ENCODE results near the gene PROX1. TPM values are rescaled to one million over a fixed set of nuclear protein-coding genes. Genes with fewer than 3 reads are reported as not detected.

PROX1 gene
- total RNA-seq, 2 experiments from 2014 or later, result not detected

- Histone ChIP-seq H3K79me2 (ENCODE audit: insufficient read depth, low read depth, low read length) (no peaks in the 10 kb centered on the region), H3K36me3 (ENCODE audit: insufficient read depth, low read length) (no peaks in the 10 kb centered on the region), H2AFZ (ENCODE audit: low read length) (no peak overlapping the region), H3K9me3 (ENCODE audit: low read length) (no peaks in the 10 kb centered on the region), H3K9me2 (ENCODE audit: insufficient read depth, low read length) (no peaks in the 10 kb centered on the region), H3K4me2 (ENCODE audit: low read length) (no peak overlapping the region), H3K4me1 (ENCODE audit: insufficient read depth, low read length, poor library complexity, severe bottlenecking) (no peaks in the 10 kb centered on the region), H3K27ac (ENCODE audit: low read depth, low read length, poor library complexity, severe bottlenecking) (no peak overlapping the region), H3K4me3 (ENCODE audit: low read depth, low read length, poor library complexity, severe bottlenecking) (no peak overlapping the region), H4K20me1 (ENCODE audit: insufficient read depth, low read length) (no peaks in the 10 kb centered on the region)
- no TSS peak for BruUV-seq (replicated peaks)
- POLR2A ChIA-PET, result interaction anchor here (0.7 kb wide), 2 partner anchors 19 to 164 kb away, joined by 3 read pairs; no protein-coding TSS in a partner anchor
- DNase-seq (ENCODE audit: low spot score), result no peak
- TF ChIP-seq EZH2phosphoT487 (IDR thresholded peaks at IDR 0.05; ENCODE audit: borderline replicate concordance, low read depth, low read length) (no peak), CTCF (conservative IDR thresholded peaks at IDR 0.05; ENCODE audit: low read length) (no peak)
- CTCF ChIA-PET (ENCODE audit: unreplicated experiment), result no interaction called here
- intact Hi-C loops (cut with micrococcal nuclease; ENCODE audit: unreplicated experiment), result no loop called here
These were observed 7.8 kb downstream of the PROX1 start for GRCh38 chr1:213995603-213996002.

- DNase-seq (ENCODE audit: low spot score), result no peak
- ChIA-PET POLR2A (no interaction called here), CTCF (ENCODE audit: unreplicated experiment) (no interaction called here)
- intact Hi-C loops (cut with micrococcal nuclease; ENCODE audit: unreplicated experiment), result no loop called here
- Histone ChIP-seq H3K9me3 (ENCODE audit: low read length) (no peaks in the 10 kb centered on the region), H3K79me2 (ENCODE audit: insufficient read depth, low read depth, low read length) (no peaks in the 10 kb centered on the region), H3K27ac (ENCODE audit: low read depth, low read length, poor library complexity, severe bottlenecking) (no peak overlapping the region), H3K4me2 (ENCODE audit: low read length) (no peak overlapping the region), H4K20me1 (ENCODE audit: insufficient read depth, low read length) (no peaks in the 10 kb centered on the region), H3K9me2 (ENCODE audit: insufficient read depth, low read length) (no peaks in the 10 kb centered on the region), H3K4me1 (ENCODE audit: insufficient read depth, low read length, poor library complexity, severe bottlenecking) (no peaks in the 10 kb centered on the region), H3K4me3 (ENCODE audit: low read depth, low read length, poor library complexity, severe bottlenecking) (no peak overlapping the region), H2AFZ (ENCODE audit: low read length) (no peak overlapping the region), H3K36me3 (ENCODE audit: insufficient read depth, low read length) (no peaks in the 10 kb centered on the region)
- no TSS peak for BruUV-seq (replicated peaks)
- TF ChIP-seq CTCF (conservative IDR thresholded peaks at IDR 0.05; ENCODE audit: low read length) (no peak), EZH2phosphoT487 (IDR thresholded peaks at IDR 0.05; ENCODE audit: borderline replicate concordance, low read depth, low read length) (no peak)
These were observed 8.7 kb downstream of the PROX1 start for GRCh38 chr1:213996320-213997037.

- TF ChIP-seq CTCF (conservative IDR thresholded peaks at IDR 0.05; ENCODE audit: low read length) (no peak), EZH2phosphoT487 (IDR thresholded peaks at IDR 0.05; ENCODE audit: borderline replicate concordance, low read depth, low read length) (no peak)
These were observed 9.4 kb downstream of the PROX1 start for GRCh38 chr1:213997038-213997771.

More at GRCh38 chr1:213997038-213997771, 9.4 kb downstream of the PROX1 start:
- no peaks in the 10 kb centered on the region for H3K79me2 ChIP-seq (ENCODE audit: insufficient read depth, low read depth, low read length)
- CTCF ChIA-PET (ENCODE audit: unreplicated experiment), result no interaction called here
- H2AFZ ChIP-seq (ENCODE audit: low read length), result no peak overlapping the region
- H3K9me2 ChIP-seq (ENCODE audit: insufficient read depth, low read length), result no peaks in the 10 kb centered on the region
- intact Hi-C loops (cut with micrococcal nuclease; ENCODE audit: unreplicated experiment), result no loop called here
- H3K27ac ChIP-seq (ENCODE audit: low read depth, low read length, poor library complexity, severe bottlenecking), result no peak overlapping the region
- no peaks in the 10 kb centered on the region for H3K9me3 ChIP-seq (ENCODE audit: low read length)
- no peaks in the 10 kb centered on the region for H3K4me1 ChIP-seq (ENCODE audit: insufficient read depth, low read length, poor library complexity, severe bottlenecking)
- H3K4me2 ChIP-seq (ENCODE audit: low read length), result no peak overlapping the region
- no peaks in the 10 kb centered on the region for H3K36me3 ChIP-seq (ENCODE audit: insufficient read depth, low read length)
- POLR2A ChIA-PET, result no interaction called here
- no peak overlapping the region for H3K4me3 ChIP-seq (ENCODE audit: low read depth, low read length, poor library complexity, severe bottlenecking)
- H4K20me1 ChIP-seq (ENCODE audit: insufficient read depth, low read length), result no peaks in the 10 kb centered on the region
- BruUV-seq (replicated peaks), result no TSS peak
- no peak for DNase-seq (ENCODE audit: low spot score)

Data from OCI-LY7 (cell line).